ENCODE results near the gene PAK3. TPM values are rescaled to one million over a fixed set of nuclear protein-coding genes. Genes with fewer than 3 reads are reported as not detected.

The PAK3 gene
- total RNA-seq, 1 experiment from 2014 or later = not detected

- H3K9ac ChIP-seq (ENCODE audit: low read length) = no peak overlapping the region
- no peaks in the 10 kb centered on the region for H3K79me2 ChIP-seq (ENCODE audit: insufficient read depth, low read length)
- TF ChIP-seq YY1 (IDR thresholded peaks at IDR 0.05; ENCODE audit: extremely low read depth, insufficient replicate concordance, low read depth, low read length) = no peak
- no peak for TF ChIP-seq POLR2A (IDR thresholded peaks at IDR 0.05; ENCODE audit: borderline replicate concordance, extremely low read depth, insufficient read depth, insufficient read length)
- TF ChIP-seq SP1 (IDR thresholded peaks at IDR 0.05; ENCODE audit: low read depth) = no peak
- TF ChIP-seq REST (IDR thresholded peaks at IDR 0.05; ENCODE audit: low read depth) = no peak
- TF ChIP-seq CBX3 (IDR thresholded peaks at IDR 0.05; ENCODE audit: low read depth) = no peak
- TF ChIP-seq EGR1 (IDR thresholded peaks at IDR 0.05; ENCODE audit: low read depth) = no peak
- TF ChIP-seq ELF1 (IDR thresholded peaks at IDR 0.05; ENCODE audit: borderline replicate concordance, low read depth) = no peak
- no peak for TF ChIP-seq ZNF274 (IDR thresholded peaks at IDR 0.05; ENCODE audit: low read depth, low read length)
- TF ChIP-seq CTCF (IDR thresholded peaks at IDR 0.05 in 2 of 3, conservative IDR thresholded peaks at IDR 0.05 in 1 of 3; ENCODE audit: borderline replicate concordance in 1 of 3, insufficient read depth in 1 of 3, low read depth in 2 of 3, low read length in 2 of 3) = no peak
- ATAC-seq (no peak), DNase-seq (ENCODE audit: low read depth, low spot score) (no peak)
- no peak overlapping the region for H3K4me3 ChIP-seq (replicated peaks in 1 of 2; ENCODE audit: low read depth in 1 of 2, low read length in 2 of 2)
- POLR2A ChIA-PET = no interaction called here
- peaks cover 4% of the 10 kb centered on the region; the same call in 1 of the 2 replicates for H3K27me3 ChIP-seq (ENCODE audit: insufficient read depth, low read length)
- no peaks in the 10 kb centered on the region for H3K36me3 ChIP-seq (ENCODE audit: control insufficient read depth in 1 of 2, insufficient read depth in 2 of 2, low read length in 2 of 2)
- CTCF ChIA-PET = no interaction called here
- H3K4me2 ChIP-seq (ENCODE audit: low read length) = no peak overlapping the region
- no peaks in the 10 kb centered on the region for H3K9me2 ChIP-seq (ENCODE audit: insufficient read depth)
- H3K4me1 ChIP-seq (ENCODE audit: control insufficient read depth in 1 of 2, insufficient read depth in 2 of 2, low read length in 2 of 2) = no peaks in the 10 kb centered on the region
- no peaks in the 10 kb centered on the region for H3K9me3 ChIP-seq (ENCODE audit: control insufficient read depth in 1 of 2, insufficient read depth in 1 of 2, low read depth in 1 of 2, low read length in 2 of 2)
- BruUV-seq (replicated peaks) = no TSS peak
- RAD21 ChIA-PET (ENCODE audit: low non-redundant PET in 1 of 2, low total read pairs in 2 of 2, uncharacterized antibody in 2 of 2, unreplicated experiment in 2 of 2) = no interaction called here
- no peak overlapping the region for H2AFZ ChIP-seq (ENCODE audit: low read depth, low read length, poor library complexity, severe bottlenecking)
- intact Hi-C loops (cut with micrococcal nuclease) = no loop called here
- no peak overlapping the region for H3K27ac ChIP-seq (ENCODE audit: low read depth, low read length)
- no peaks in the 10 kb centered on the region for H4K20me1 ChIP-seq (ENCODE audit: insufficient read depth)
These were observed 9.4 kb upstream of the PAK3 start for GRCh38 chrX:111086591-111087006.
